Stimulated activated CD4-positive, alpha-beta T cell treated with anti-CD3 and anti-CD28 coated beads, Interleukin-1b, Interleukin-23, amount 100 ng/mL, for 1 hour (primary cell): ENCODE measurements around the gene OR2T34.
"Not testable (repeated sequence)": the region's sequence is repeated elsewhere in the genome, so short reads cannot be mapped to it uniquely, and the experiment has no call there.

Source experiments
- DNase-seq, 2 donors: peaks; one replicate each; pipeline ENCODE4 v3.0.0-alpha.2; 2020; ENCODE audit warnings: low read depth in 2 of 2

OR2T34 gene

DNA sequence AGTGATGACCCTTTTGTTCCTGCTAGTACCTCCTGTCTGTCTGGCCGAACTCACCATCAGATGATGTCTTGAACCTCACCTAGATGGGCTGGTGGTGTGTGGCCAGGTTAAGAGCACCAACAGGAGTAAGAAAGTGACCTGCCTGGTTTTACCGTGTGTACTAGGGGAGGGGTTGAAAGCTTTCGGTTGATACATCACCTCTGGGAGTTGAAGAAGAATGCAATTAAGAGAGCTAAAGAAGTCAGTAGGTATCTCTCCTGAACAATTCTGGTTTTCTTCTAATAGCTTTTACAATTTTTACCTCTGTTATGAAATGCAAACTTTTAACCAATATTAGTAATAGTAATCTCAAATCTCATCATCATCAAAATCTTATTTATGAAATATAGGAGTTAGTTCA is 11.9 kb downstream of the OR2T34 start, which contains the start of gene OR2T29:
Gene OR2T29 (minus strand): TSS at position 101 of the 400 bp plus-strand sequence. CDS start 3,281 bp downstream, outside the sequence.
- not testable (repeated sequence) for DNase-seq

DNA sequence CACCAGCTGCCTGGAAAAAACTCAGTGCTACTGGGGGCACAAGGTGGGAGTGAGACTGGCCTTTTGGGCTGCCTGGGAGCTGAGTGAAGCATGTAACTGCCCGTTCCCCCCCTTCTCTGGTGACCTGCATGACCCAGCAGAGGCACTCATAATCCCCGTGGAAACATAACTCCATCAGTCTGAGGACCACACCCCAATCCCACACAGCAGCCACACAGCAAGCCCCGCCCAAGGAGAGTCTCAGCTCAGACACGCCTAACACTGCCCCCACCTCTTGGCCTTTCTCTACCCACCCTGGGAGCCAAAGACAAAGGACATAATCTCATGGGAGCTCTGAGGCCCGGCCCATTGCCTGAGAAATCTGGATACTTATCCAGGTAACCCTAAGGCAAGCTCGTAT is 23.5 kb downstream of the OR2T34 start:
- not testable (repeated sequence) for DNase-seq

DNA sequence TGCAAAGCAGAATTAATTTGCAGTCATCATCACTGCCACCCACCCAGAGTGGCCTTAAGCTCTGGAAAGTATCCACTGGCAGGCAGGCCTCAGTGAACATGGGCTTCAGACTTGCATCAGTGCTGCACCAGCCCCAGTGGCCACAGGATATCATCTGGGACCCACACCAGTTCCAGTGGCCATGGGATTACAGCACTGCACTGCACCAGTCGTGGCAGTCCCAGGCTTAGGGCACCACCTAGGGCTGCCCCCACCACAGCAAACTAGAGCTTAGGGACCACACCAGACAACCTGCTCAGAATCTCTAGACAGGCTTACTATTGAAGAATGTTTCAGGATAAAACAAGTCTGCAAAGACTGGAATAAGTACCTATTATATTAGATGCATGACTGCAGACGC is 27.2 kb downstream of the OR2T34 start:
- DNase-seq, result not testable (repeated sequence)

DNA sequence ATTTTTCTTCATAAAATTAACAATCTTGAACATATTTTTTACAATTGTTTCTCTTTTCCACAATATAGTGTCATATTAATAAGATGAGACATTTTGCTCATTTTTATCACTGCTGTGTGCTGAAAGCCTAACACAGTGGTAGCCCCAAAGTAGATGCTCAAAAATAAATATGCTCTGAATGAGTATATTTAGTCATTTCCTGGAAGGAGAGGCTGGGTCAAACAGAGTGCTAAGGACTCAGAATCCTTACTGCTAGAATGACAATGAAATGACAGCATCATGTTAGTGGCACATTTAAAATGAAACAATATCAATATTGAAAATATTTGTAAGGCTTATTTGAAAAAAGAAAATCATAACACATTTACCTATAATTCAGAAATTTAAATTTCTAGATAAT is 37.1 kb downstream of the OR2T34 start:
- not testable (repeated sequence) for DNase-seq
